HG02610 (cell line): ENCODE data around the gene ZFPL1.

Source experiments
- ATAC-seq: cut with Tn5 transposase; IDR thresholded peaks from one replicate; pipeline ENCODE4 v1.9.1; 2021; ENCODE audit warnings: mild to moderate bottlenecking, moderate library complexity; ENCODE audit not compliant: unreplicated experiment

Gene ZFPL1

GRCh38 chr11:65126624-65127274, 42.7 kb downstream of the ZFPL1 start:
- no peak for ATAC-seq

DNA sequence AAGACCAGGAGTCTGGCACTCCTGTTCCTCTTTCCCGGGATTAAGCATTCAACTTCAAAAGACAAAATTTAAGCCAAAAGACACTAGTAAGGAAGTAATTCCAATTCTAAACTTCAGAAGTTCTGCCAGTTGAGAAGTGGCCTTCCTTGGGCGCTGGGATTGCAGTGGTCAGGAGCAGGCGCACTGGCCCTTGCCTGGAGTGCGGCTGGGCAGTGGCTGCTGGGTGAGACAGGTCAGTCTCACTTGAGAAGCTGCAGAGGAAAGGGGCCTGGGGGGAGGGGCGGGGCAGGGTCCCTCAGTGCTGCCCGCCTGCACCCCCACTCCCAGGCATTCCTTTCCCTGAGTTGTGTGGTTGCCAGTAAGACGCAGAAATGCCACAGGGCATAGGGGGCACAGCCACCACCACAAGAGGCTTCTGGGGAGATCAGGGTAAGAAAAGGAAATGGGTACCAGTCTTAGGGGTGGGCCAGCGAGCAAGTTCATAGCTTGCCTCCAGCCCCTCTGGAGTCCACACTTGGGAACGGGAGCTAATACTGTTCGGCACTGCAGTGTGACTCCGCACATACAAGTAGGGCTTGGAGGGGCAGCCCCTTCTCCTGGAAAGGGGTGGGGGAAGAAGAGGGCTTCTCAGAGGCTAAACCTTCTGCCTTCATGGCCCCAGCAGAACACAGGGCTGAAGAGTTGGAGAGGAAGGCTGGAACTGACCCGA, 43.6 kb downstream of the ZFPL1 start:
- ATAC-seq = no peak

- no peak for ATAC-seq
Observed at GRCh38 chr11:65128182-65129145, 44.4 kb downstream of the ZFPL1 start.

GRCh38 chr11:65129649-65130441, 45.8 kb downstream of the ZFPL1 start:
- no peak for ATAC-seq

DNA sequence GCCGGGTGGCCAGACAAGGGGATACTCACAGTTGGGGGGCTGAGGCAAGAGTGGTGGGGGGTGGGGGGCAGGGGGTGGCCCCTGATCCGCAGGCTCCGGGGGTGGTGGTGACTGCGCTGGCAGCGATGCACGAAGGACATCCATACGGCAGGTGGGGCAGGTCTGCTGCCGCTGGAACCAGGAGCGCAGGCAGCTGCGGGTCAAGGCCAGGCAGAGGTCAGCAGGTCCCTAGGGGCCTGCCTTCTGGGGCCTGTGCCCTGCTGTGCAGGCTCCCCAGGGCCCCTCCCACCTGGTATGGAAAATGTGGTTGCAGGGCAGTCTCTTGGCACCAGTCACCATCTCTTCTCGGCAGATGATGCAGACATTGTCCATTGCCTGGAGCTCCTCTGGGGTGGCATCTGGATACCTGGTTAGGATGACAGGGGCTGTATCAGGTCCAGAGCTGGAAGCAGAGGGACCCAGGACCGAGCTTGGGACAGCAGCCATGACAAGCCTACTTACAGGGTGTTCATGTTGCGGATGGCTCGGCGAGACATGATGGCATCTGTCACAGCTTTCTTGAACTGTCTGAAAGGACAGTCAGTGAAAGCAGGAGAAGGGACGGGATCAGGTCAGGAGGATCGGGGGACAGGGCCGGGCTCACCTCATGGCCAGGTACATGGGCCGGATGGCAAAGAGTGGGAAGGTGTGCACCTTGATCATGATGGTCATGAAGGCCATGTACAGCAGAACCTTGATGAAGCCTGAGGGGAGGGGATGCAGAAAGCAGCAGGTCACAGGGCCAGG, 46.8 kb downstream of the ZFPL1 start:
- no peak for ATAC-seq

- ATAC-seq = no peak
Observed at GRCh38 chr11:65131417-65131776, 47.4 kb downstream of the ZFPL1 start.

DNA sequence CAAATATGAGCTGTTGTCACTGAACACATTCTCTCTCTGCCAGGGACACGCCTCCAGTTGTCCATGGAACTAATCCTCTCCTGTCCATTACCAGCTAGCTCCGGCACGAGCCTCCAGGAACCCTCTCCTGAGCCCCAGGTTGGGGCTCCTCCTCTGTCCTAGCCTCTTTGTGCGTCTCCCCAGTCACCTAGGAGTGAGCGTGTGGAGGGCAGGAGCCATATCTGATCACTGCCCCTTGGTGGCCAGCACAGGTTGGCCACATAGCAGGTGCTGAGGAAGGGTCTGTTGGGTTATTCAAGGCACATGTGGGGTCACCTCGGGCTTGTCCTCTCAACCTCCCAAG, 47.8 kb downstream of the ZFPL1 start:
- ATAC-seq = no peak

- ATAC-seq = peak; percentile 40
Observed at GRCh38 chr11:65132238-65132987, 48.4 kb downstream of the ZFPL1 start.

GRCh38 chr11:65132988-65133700, 49.1 kb downstream of the ZFPL1 start:
- ATAC-seq = no peak

- no peak for ATAC-seq
Observed at GRCh38 chr11:65133724-65134123, 49.7 kb downstream of the ZFPL1 start.

GRCh38 chr11:65134240-65134951, 50.4 kb downstream of the ZFPL1 start, which contains the start of gene SYVN1:
Gene SYVN1 (minus strand): TSS chr11:65134519. CDS start chr11:65133601, 918 bp downstream.
- peak; percentile 55 for ATAC-seq

GRCh38 chr11:65134952-65135632, 51.1 kb downstream of the ZFPL1 start:
- ATAC-seq = peak; percentile 66

DNA sequence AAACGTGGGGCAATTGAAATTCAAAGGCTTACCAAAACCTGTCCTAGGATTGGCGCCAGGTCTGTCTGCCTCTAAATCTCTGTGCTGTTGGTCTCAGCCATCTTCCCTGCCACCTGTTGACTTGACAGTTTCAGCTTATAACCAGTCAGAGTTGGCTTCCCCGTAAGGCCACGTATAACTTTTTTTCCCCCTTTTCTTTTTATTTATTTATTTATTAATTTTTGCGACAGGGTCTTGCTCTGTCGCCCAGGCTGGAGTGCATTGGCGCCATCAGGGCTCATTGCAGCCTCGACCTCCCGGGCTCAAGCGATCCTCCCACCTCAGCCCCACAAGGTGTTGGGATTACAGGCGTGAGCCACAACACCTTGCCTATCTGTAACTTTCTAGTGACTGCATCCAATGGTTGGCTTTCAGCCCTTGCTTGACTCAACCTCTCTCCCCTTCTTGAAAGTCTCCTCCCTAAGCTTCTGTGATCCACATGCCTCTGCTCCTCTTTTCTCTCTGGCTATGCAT, 51.7 kb downstream of the ZFPL1 start:
- ATAC-seq = no peak

DNA sequence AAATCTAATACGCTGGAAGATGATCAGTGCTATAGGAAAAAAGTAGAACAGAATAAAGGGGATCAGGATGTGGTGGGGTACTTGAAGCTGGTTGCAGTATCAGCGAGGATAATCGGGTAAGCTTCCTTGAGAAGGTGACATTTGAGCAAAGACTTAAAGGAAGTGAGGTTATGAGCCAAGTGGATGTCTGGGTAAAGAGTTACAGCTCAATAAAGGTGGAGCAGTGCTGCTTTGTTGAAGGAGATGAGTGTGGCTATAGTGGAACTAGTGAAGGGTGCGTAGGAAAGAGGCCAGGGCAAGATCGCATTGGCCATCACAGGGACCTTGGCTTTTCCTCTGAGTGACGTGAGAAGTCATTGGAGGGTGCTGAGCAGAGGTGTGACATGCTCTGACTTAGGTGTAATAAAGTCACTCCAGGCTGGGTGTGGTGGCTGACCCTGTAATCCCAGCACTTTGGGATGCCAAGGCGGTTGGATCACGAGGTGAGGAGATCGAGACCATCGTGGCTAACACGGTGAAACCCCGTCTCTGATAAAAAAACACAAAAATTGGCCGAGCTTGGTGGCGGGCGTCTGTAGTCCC, 52.6 kb downstream of the ZFPL1 start:
- ATAC-seq = no peak
